ENCODE data around the gene HELLS. TPM values are rescaled to one million over a fixed set of nuclear protein-coding genes. Genes with fewer than 3 reads are reported as not detected.

Gene HELLS
- total RNA-seq, 6 experiments from 2014 or later, result 1.3 to 12.8 (median 3.3) TPM

DNA sequence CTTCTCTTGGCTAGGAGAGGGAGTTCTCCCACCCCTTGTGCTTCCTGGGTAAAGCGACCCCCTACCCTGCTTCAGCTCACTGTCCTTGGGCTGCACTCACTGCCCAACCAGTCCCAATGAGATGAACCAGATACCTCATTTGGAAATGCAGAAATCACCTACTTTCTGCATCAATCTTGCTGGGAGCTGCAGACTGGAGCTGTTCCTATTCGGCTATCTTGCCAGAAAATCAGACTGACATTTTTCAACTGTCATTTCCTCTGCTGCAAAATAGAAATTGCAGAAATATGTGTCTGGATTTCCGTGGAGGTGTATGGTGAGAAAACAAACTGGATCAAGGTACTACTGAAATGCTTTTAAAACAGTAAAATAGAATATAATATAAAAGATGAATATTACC lies 95.0 kb downstream of the HELLS start:
- WGBS (ENCODE audit: insufficient coverage, low coverage, low lambda C conversion rate, missing lambda C conversion rate), result 58% methylated on average over 2 of the region's 3 CpGs
- peaks cover 0 to 10% (median under 1%) of the 10 kb centered on the region in 4 donors for H3K9me3 ChIP-seq
- ATAC-seq, result no peak
- no peak for DNase-seq
- no peak overlapping the region for H3K27ac ChIP-seq
- no peak overlapping the region for H3K4me3 ChIP-seq
- no peaks in the 10 kb centered on the region for H3K36me3 ChIP-seq
- TF ChIP-seq, protein P1, sequence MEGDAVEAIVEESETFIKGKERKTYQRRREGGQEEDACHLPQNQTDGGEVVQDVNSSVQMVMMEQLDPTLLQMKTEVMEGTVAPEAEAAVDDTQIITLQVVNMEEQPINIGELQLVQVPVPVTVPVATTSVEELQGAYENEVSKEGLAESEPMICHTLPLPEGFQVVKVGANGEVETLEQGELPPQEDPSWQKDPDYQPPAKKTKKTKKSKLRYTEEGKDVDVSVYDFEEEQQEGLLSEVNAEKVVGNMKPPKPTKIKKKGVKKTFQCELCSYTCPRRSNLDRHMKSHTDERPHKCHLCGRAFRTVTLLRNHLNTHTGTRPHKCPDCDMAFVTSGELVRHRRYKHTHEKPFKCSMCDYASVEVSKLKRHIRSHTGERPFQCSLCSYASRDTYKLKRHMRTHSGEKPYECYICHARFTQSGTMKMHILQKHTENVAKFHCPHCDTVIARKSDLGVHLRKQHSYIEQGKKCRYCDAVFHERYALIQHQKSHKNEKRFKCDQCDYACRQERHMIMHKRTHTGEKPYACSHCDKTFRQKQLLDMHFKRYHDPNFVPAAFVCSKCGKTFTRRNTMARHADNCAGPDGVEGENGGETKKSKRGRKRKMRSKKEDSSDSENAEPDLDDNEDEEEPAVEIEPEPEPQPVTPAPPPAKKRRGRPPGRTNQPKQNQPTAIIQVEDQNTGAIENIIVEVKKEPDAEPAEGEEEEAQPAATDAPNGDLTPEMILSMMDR (IDR thresholded peaks at IDR 0.05), result no peak
- no peak for TF ChIP-seq POLR2A (IDR thresholded peaks at IDR 0.05)
- H3K27me3 ChIP-seq, result no peaks in the 10 kb centered on the region
- peaks cover 0 to 9% (median 0%) of the 10 kb centered on the region in 4 donors for H3K4me1 ChIP-seq
- intact Hi-C loops (cut with DNase I), result no loop called here

DNA sequence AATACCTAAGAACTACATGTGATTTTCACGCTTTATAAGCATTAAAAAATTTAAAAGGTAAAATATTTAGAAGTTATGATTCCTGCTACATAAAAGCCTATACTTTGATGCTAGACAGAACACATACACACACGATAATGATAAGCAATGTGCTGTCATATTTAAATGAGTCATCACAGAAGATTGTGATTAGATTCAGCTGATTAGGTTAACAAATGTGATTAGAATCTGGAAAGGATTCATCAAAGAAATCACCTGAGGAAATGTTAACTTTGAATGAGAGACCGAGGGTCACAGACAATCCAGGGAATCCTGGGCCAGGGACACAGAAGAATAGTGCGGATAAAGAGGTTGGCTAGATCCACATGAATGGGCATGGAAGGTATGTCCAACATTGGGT lies 95.9 kb downstream of the HELLS start:
- intact Hi-C loops (cut with DNase I), result no loop called here
- ATAC-seq, result no peak
- Histone ChIP-seq H3K27me3 (no peaks in the 10 kb centered on the region), H3K4me1 (peaks cover 0 to 9% (median 0%) of the 10 kb centered on the region in 4 donors), H3K27ac (no peak overlapping the region), H3K9me3 (peaks cover 0 to 10% (median under 1%) of the 10 kb centered on the region in 4 donors), H3K4me3 (no peak overlapping the region), H3K36me3 (no peaks in the 10 kb centered on the region)
- WGBS (ENCODE audit: insufficient coverage, low coverage, low lambda C conversion rate, missing lambda C conversion rate), result 90% methylated on average over 4 of the region's 4 CpGs
- TF ChIP-seq POLR2A (IDR thresholded peaks at IDR 0.05), result no peak
- TF ChIP-seq, protein P1 (IDR thresholded peaks at IDR 0.05), result no peak
- no peak for DNase-seq

DNA sequence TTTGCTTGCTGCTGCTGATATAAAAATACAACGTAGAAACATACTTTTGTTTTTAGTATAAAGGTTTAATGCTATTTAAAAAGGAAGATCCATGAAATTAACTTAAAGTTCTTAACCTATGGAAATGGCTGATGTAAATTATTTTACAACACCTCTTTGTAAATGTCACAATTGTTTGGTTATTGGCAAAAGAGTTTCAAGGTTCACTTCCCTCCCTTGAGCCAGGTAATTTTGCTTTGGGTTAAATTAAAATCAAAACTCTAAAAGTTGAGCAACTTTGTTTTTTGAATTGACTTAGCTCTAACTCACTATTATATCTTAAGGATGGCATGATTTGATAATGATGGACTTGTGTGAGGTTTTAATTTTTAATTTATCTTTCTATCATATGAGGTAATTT lies 98.8 kb downstream of the HELLS start:
- Histone ChIP-seq H3K9me3 (no peaks in the 10 kb centered on the region), H3K36me3 (no peaks in the 10 kb centered on the region), H3K27ac (no peak overlapping the region), H3K4me3 (no peak overlapping the region), H3K4me1 (peaks cover 0 to 9% (median 0%) of the 10 kb centered on the region in 4 donors), H3K27me3 (no peaks in the 10 kb centered on the region)
- no peak for TF ChIP-seq POLR2A (IDR thresholded peaks at IDR 0.05)
- TF ChIP-seq, protein P1 (IDR thresholded peaks at IDR 0.05), result no peak
- intact Hi-C loops (cut with DNase I), result no loop called here
- WGBS (ENCODE audit: insufficient coverage, low coverage, low lambda C conversion rate, missing lambda C conversion rate), result 94% methylated on average over 1 of the region's 1 CpG
- ATAC-seq (peak in 3 of 4 donors; percentile 25 to 65 (median 41)), DNase-seq (no peak)

DNA sequence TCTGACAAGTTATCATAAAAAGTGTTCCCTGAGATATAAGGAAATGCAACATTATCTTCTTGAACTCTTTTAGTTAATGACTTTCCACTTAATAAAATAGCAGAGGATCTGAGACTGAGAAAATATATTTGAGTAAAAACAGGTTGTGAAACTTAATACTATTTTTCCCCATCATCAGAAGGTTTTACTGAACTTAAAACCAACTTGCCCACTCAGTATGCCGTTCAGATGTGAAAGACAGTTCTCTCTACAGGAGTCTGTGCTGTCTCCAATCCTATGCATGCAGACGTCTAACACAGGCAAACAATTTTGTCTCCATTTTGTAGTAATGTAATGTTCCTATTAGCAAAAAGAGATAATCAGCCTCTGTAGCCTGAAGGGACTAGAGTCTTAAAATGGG lies 99.7 kb downstream of the HELLS start:
- Histone ChIP-seq H3K36me3 (no peaks in the 10 kb centered on the region), H3K27me3 (no peaks in the 10 kb centered on the region), H3K4me3 (no peak overlapping the region), H3K9me3 (no peaks in the 10 kb centered on the region), H3K4me1 (peaks cover 0 to 9% (median 0%) of the 10 kb centered on the region in 4 donors), H3K27ac (no peak overlapping the region)
- ATAC-seq (no peak), DNase-seq (no peak)
- 62% methylated on average over 2 of the region's 2 CpGs for WGBS (ENCODE audit: insufficient coverage, low coverage, low lambda C conversion rate, missing lambda C conversion rate)
- intact Hi-C loops (cut with DNase I), result no loop called here
- TF ChIP-seq POLR2A (IDR thresholded peaks at IDR 0.05), result no peak
- TF ChIP-seq, protein P1 (IDR thresholded peaks at IDR 0.05), result no peak

Other genes starting within 250 kb of the HELLS start
- gene NOC3L, start 182.8 kb upstream of the HELLS start, total RNA-seq, result 10 to 100 TPM in 1 of 6 experiments, 1 to 10 TPM in 5; 6.2 to 11.2 (median 9.5) TPM
- 1 to 10 TPM; 3.8 to 5.2 (median 4.9) TPM for gene TBC1D12, start 143.2 kb upstream of the HELLS start, total RNA-seq
- gene CYP2C18, start 137.9 kb downstream of the HELLS start, total RNA-seq, result 100 to 1,000 TPM in 2 of 6 experiments, 10 to 100 TPM in 4; 71.0 to 120 (median 93.9) TPM
- gene CYP2C19, start 216.9 kb downstream of the HELLS start, total RNA-seq, result 1,000 to 10,000 TPM in 1 of 6 experiments, 100 to 1,000 TPM in 1, 10 to 100 TPM in 2, 1 to 10 TPM in 2; 6.4 to 1,678 (median 12.3) TPM

Measured in right lobe of liver (tissue), 6 donors.